GM03348 (cell line): Measurements from ENCODE around the gene PHC2.
A peak's percentile ranks its signal among the peaks of the same experiment; 100 is the strongest.

Experiments used
- DNase-seq: peaks from one replicate; pipeline ENCODE4 v3.0.0; 2012; ENCODE audit warnings: low spot score

Gene PHC2

GRCh38 chr1:33388805-33389771, 41.8 kb downstream of the PHC2 start:
- peak; percentile 78 for DNase-seq

GRCh38 chr1:33387625-33388024, 43.3 kb downstream of the PHC2 start:
- peak; percentile 53 for DNase-seq

- no peak for DNase-seq
Measured at GRCh38 chr1:33385251-33385650, 45.6 kb downstream of the PHC2 start.

GRCh38 chr1:33384040-33384812, 46.7 kb downstream of the PHC2 start:
- peak; percentile 73 for DNase-seq

- DNase-seq, result no peak
Measured at GRCh38 chr1:33383489-33383888, 47.4 kb downstream of the PHC2 start.

GRCh38 chr1:33382661-33383415, 48.1 kb downstream of the PHC2 start:
- DNase-seq, result no peak

GRCh38 chr1:33381977-33382376, 48.9 kb downstream of the PHC2 start:
- DNase-seq, result no peak

- no peak for DNase-seq
Measured at GRCh38 chr1:33380811-33381210, 50.1 kb downstream of the PHC2 start.

- no peak for DNase-seq
Measured at GRCh38 chr1:33379631-33380354, 51.1 kb downstream of the PHC2 start.

- DNase-seq, result no peak
Measured at GRCh38 chr1:33378976-33379375, 51.9 kb downstream of the PHC2 start.

- no peak for DNase-seq
Measured at GRCh38 chr1:33378524-33378923, 52.4 kb downstream of the PHC2 start.

- no peak for DNase-seq
Measured at GRCh38 chr1:33377756-33378155, 53.1 kb downstream of the PHC2 start.

- no peak for DNase-seq
Measured at GRCh38 chr1:33377013-33377412, 53.9 kb downstream of the PHC2 start.

- no peak for DNase-seq
Measured at GRCh38 chr1:33375316-33375715, 55.6 kb downstream of the PHC2 start.

GRCh38 chr1:33374336-33375105, 56.4 kb downstream of the PHC2 start:
- no peak for DNase-seq

GRCh38 chr1:33373606-33374005, 57.3 kb downstream of the PHC2 start:
- DNase-seq, result no peak

GRCh38 chr1:33372677-33373076, 58.2 kb downstream of the PHC2 start:
- no peak for DNase-seq

GRCh38 chr1:33372162-33372561, 58.7 kb downstream of the PHC2 start:
- DNase-seq, result no peak

GRCh38 chr1:33371334-33371733, 59.6 kb downstream of the PHC2 start:
- DNase-seq, result no peak

- no peak for DNase-seq
Measured at GRCh38 chr1:33370827-33371226, 60.1 kb downstream of the PHC2 start.

GRCh38 chr1:33370301-33370700, 60.6 kb downstream of the PHC2 start:
- DNase-seq, result peak; percentile 68
